COLO668 (cell line): ENCODE measurements around the gene SCARB1.

Source experiments
- DNase-seq: peaks from one replicate; lab custom pipeline; 2025; ENCODE audit not compliant: unreplicated experiment; lab: John Stamatoyannopoulos, UW

Gene SCARB1

GRCh38 chr12:124844411-124845397 is 19.0 kb downstream of the SCARB1 start:
- DNase-seq, result no peak

DNA sequence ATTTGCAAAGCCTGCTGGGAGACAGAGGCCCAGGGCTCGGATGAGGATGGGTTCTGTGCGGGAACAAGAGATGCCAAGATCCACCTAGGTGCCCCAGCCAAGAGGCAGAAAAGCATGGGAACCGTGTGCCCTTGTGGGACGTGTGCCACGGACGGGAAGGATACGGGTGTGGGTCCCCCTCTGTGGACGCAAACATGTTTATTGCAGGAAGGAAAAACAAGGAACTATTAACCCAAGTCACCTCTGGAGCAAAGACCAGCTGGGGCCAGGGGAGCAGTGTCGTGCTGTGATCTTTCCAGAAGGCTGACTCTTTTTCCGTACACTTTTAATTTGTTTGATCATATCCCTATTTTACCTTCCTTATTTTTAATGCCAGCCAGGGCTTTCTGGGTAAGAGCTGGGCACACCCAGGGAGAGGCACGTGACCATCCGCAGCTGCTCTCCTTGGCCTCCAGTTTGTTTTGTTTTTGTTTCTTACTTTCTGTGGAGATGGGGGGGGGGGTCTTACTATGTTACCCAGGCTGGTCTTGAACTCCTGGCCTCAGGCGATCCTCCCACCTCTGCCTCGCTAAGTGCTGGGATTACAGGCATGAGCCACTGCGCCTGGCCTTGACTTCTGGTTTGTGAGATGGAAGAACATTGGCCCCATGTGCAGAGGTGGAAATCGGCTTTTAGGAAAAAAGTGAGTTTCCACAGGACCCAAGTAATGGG is 20.7 kb downstream of the SCARB1 start:
- no peak for DNase-seq

DNA sequence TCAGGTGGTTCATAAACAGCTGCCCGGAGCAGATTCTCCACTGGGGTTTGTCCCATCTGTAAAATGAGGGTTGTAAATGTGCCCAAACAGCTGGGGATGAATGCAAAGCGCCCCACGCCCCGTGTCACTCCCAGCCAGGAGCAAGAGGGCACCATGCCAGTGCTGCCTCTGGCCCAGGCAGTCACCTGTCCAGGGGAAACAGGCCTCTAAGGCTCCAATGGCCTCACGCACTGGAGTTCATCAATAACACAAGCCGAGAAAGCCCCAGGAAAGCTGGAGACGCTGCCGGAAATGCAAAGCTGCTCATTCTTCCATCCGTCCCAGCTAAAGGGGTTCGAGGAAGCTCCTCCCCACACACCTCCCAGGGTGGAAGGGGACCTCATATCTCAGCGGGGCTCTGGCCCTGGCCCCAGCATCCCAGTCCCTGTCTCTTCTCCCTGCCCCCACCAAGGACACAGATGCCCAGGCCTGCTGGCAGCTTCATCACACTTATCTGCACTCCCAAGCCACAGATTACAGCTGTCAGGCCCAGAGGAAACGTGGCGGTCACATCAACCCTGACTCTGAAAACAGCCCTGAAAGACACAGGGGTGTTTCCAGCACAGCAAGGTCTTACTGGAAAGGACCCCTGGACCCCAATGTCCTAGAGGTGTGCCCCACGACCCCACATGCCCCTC is 21.5 kb downstream of the SCARB1 start:
- DNase-seq, result no peak

- no peak for DNase-seq
These were observed 22.1 kb downstream of the SCARB1 start for GRCh38 chr12:124841558-124841945.

DNA sequence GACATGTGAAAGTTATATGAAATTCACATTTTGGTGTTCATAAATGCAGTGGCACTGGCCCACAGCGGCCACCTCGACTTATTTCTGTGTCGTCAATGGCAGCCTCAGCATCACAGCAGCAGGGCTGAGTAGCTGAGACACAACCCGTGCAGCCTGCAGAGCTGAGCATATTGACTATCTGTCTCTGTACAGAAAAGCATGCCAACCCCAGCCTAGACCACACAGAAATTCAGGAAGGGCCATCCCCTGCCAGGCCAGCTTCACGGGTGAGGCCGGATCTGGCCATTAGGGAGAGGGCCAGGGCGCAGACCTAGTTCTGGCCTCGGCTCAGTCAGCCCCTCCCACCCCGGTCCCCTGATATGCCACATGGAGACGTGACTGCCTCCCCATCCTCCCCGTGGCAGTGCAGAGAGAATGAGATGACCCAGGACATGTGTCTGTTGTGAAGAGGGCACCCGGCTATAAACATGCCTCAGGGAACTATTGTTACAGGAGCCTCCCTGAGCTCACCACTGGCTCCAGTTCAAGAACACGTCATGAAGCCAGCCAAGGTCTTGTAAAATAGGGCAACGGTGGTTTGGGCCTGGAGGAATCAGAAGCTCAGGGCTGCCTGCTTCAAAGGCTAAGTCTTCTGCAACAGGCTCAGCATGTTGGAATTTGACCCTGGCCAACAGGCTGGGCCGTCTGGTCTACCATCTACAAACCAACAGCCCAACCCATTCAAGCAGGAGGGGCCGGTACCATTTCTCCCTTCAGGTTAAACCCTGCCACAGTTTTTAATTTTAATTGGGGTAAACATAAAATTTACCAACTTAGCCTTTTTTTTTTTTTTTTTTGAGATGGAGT is 25.5 kb downstream of the SCARB1 start:
- peak; percentile 74 for DNase-seq

GRCh38 chr12:124837249-124837897 is 26.3 kb downstream of the SCARB1 start:
- DNase-seq, result no peak

DNA sequence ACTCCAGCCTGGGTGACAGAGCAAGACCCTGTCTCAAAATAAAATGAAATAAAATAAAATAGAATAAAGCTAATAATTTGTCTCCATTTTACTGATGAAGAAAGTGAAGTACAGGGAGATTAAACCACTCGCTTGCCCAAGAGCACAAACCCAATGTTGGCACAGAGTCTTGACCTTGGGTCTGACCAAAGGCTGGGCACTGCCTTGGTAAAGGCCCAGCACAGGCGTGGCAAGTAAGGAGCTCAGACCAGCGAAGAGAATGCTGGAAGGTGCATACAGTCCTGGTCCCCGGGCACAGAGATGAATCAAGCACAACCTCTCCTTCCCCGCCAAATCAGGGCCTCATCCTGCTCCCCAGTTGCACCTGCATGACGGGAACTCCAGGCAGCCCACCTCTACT is 26.9 kb downstream of the SCARB1 start:
- no peak for DNase-seq

GRCh38 chr12:124835656-124836410 is 27.8 kb downstream of the SCARB1 start:
- no peak for DNase-seq

DNA sequence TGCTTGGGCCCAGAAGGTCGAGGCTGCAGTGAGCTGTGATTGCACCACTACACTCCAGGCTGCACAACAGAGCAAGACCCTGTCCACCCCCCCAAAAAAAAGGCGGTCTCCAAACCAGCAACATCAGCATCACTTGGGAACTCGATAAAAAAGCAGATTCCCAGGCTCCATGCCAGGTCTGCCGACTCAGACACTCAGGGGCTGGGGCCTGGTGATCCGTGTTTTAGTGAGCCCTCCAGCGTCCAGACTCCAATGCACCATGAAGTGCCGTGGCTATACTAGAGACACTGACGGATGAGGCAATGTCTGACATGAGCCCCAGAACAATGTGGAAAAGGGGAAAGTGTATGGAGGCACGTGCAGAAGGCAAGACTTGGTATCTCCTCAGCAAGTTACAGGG is 28.8 kb downstream of the SCARB1 start:
- DNase-seq, result no peak

DNA sequence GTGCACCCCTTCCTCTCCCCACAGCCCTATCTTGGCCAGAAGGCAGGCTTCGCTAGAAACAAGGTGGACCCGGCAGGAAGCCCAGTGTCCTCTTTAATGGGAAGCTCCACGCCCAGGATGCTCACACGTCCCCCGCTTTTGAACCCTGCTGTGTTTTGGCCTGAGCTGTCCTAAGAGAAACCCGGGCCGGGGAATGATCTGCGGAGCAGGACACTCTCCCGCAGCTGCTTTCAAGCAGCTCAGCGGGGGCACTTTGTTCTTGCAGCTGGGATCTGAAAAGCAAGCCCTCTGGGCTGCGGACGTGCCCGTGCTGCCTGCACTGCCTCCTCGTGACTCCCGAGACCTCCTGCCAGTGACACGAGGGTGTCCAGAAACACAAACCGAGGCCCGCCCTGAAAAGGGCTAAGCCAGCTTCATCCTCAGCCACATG is 30.0 kb downstream of the SCARB1 start:
- no peak for DNase-seq

- DNase-seq, result no peak
These were observed 30.8 kb downstream of the SCARB1 start for GRCh38 chr12:124832856-124833255.

DNA sequence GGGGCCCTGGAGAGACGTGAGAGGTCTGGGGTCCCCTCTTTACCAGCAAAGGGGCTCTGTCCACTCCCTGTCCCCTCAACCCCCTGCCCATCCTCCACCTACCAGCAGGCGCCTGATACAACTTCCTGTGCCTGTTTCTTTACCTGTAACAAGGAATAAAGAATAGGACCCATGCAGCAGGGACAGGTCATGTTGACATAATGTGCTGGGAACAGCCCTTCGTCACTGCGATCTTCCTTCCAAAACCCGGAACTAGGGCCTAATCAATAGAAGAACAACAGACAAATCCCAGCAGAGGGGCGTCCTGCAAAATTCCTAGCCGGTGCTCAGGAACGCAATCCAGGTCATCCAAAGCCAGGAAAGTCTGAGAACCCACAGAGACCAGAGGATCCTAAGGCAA is 32.1 kb downstream of the SCARB1 start:
- DNase-seq, result no peak

GRCh38 chr12:124830306-124830705 is 33.4 kb downstream of the SCARB1 start:
- no peak for DNase-seq

GRCh38 chr12:124829708-124830304 is 33.9 kb downstream of the SCARB1 start:
- no peak for DNase-seq

GRCh38 chr12:124829008-124829707 is 34.5 kb downstream of the SCARB1 start:
- no peak for DNase-seq

DNA sequence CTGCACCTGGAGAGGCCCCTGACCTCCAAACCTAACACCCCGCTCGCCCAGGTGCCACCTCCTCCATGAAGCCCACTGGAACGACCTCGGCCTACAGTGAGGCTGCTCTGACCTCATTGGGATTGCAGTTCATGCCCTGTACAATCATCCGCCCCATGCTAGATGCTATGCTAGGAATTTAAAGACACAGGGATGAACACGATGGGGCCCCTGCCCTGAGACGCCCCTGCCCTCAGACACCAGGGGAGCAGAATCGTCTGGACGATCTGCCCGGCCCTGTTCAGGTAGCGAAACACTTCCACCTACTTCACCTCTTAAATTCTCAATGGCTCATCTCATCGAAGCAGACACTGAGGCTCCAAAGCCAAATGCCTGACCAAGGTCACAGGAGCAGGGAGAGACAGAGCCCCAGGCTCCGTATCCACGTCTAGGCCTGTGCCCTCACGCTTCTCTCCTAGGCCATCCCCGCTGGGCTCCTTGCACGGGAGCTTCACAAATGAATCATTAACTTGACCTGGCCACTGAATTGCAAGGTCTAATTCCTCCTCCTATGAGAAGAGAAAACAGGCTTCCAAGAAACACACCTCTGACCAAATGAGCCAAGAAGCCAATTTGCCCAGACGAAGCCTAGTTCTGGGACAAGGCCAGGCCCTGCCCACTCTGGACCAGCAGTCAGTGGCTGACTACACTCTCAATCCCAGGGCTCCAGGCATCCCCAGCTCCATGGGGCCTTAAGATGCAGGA is 35.2 kb downstream of the SCARB1 start:
- peak; percentile 20 for DNase-seq

DNA sequence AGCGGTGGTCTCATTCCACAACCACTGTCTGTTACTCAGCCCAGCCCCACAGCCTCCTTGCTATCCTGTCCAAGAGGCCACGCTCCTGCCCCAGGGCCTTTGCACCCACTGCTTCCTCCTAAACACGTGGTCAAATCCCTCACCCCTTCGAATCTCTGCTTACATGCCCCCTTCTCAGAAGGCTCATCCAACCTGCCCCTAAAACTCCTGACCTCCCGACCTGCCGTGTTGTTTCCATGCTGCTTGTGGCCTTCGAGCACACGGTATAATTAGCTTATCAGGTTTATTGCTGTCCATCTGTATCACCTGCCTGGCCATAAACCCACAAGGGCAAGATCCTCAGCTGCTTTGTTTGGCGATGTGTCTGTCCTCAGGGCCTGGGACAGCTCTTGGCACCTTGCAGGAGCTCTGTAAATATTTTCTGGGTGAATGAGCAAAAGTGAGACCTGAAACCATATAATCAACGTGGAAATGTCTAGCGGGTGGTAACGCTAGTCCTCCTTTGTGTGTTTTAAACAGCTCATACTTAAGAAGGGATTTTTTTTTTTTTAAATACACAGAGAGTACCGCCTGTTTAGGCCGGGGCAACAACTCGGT is 36.0 kb downstream of the SCARB1 start:
- DNase-seq, result peak; percentile 20
